Progenitor cell of endocrine pancreas (in vitro differentiated cells): ENCODE data around the gene USH1G. TPM values are rescaled to one million over a fixed set of nuclear protein-coding genes. Genes with fewer than 3 reads are reported as not detected.

ENCODE experiments used
- DNase-seq: peaks from one replicate; pipeline ENCODE4 v3.0.0; 2021; ENCODE audit warnings: low spot score; ENCODE audit not compliant: unreplicated experiment
- H3K27ac Mint-ChIP-seq: 2 replicates; pipeline ENCODE4 v1.8.0; 2021; ENCODE audit warnings: mild to moderate bottlenecking, moderate library complexity, mixed read lengths
- H3K27me3 Mint-ChIP-seq: 2 replicates; pipeline ENCODE4 v1.8.0; 2021; ENCODE audit warnings: mixed read lengths
- H3K36me3 Mint-ChIP-seq: 2 replicates; pipeline ENCODE4 v1.8.0; 2022; ENCODE audit warnings: mixed read lengths; ENCODE audit not compliant: insufficient read depth
- H3K4me1 Mint-ChIP-seq: 2 replicates; pipeline ENCODE4 v1.8.0; 2021; ENCODE audit warnings: low read depth, mixed read lengths
- H3K4me3 Mint-ChIP-seq: 2 replicates; pipeline ENCODE4 v1.8.0; 2021; ENCODE audit warnings: low read depth, mild to moderate bottlenecking, moderate library complexity, mixed read lengths
- H3K9me3 Mint-ChIP-seq: 2 replicates; pipeline ENCODE4 v1.8.0; 2021; ENCODE audit warnings: low read depth, mixed read lengths
- total RNA-seq: library from RNA; stranded (reverse); gene quantifications from 2 replicates; pipeline ENCODE4 v1.2.1, GENCODE V29; 2021
- TF ChIP-seq, protein P1 (sequence below): fragments of 200-600 bp; sonication (generic); IDR thresholded peaks from one replicate; pipeline ENCODE4 v1.5.0; 2021; ENCODE audit warnings: antibody characterized with exemption, mild to moderate bottlenecking; ENCODE audit not compliant: unreplicated experiment

USH1G gene
- total RNA-seq, 1 donor from 2014 or later, result 0.19 TPM

DNA sequence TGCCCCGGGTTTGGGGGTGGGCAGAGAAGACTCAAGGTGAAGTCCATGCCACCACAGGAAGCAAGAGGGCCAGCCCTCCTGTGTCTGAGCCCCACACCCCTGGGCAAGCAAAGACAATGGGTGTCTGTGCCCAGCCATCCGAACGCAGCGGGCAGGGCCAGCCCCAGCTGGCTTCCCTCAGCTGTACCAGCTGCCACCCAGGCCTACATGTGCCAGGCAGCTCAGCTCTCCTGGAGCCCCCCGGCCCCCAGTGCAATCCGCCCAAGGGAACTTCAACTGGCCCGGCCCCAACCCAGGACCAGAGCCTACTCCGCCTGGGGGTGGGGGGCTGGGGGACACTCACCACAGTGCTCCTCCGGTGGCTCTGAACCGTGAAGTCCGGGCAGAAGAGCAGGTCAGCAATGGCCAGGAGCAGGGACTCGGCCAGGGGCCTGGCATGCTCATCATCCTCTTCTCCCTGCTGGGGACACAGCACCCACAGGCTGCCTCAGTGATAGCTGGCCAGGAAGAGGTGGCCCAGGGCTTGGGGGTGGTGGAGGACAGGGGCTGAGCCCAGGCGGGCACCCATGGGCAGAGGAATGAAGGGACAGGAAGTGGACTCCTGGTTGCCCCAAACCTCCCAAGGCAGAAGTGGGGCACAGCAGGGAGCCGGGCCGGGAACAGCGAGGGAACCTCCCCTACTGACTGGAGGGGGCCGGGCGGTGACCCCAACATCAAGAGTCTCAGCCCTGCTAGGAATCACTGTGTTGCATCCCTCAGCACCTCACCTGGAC, 39.8 kb upstream of the USH1G start:
- TF ChIP-seq, protein P1, sequence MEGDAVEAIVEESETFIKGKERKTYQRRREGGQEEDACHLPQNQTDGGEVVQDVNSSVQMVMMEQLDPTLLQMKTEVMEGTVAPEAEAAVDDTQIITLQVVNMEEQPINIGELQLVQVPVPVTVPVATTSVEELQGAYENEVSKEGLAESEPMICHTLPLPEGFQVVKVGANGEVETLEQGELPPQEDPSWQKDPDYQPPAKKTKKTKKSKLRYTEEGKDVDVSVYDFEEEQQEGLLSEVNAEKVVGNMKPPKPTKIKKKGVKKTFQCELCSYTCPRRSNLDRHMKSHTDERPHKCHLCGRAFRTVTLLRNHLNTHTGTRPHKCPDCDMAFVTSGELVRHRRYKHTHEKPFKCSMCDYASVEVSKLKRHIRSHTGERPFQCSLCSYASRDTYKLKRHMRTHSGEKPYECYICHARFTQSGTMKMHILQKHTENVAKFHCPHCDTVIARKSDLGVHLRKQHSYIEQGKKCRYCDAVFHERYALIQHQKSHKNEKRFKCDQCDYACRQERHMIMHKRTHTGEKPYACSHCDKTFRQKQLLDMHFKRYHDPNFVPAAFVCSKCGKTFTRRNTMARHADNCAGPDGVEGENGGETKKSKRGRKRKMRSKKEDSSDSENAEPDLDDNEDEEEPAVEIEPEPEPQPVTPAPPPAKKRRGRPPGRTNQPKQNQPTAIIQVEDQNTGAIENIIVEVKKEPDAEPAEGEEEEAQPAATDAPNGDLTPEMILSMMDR, result no peak
- peaks cover 8% of the 10 kb centered on the region for H3K36me3 Mint-ChIP-seq
- no peak overlapping the region for H3K4me3 Mint-ChIP-seq
- H3K9me3 Mint-ChIP-seq, result no peaks in the 10 kb centered on the region
- no peaks in the 10 kb centered on the region for H3K27me3 Mint-ChIP-seq
- no peaks in the 10 kb centered on the region for H3K4me1 Mint-ChIP-seq
- no peak for DNase-seq
- H3K27ac Mint-ChIP-seq, result no peak overlapping the region

DNA sequence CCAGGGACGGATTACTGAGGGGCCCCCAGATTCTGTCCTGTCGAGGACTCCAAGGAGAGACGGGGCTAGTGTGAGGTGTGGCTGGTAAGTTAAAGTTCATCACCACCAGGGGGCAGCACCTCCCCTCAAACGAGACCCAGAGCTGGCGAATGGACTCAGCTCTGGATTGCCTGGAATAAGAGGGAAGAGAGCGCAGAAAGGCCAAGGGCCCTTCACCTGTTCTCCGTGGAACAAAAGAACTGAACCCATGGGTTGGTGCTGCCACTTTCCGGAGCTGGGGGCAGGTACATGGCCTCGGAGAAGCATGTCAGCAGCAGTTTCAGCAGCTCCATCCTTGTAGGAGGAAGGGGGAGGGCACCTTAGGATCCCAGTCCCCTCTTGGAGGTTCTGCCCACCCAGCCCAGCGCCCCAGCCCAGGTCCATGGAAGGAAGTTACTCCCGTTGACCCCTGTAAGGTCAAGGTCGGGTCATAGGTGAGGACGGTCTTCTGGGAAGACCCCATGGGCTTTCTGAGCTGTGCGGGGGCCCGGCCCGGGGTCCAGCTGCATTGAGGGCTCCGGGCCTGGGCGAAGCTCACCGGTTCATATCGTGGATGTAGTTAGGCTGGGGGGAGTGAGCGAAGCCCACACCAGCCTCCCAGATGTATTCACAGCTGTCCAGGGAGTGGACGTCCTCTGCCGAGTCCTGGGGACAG, 38.7 kb upstream of the USH1G start:
- Mint-ChIP-seq H3K36me3 (peaks cover 8% of the 10 kb centered on the region), H3K4me3 (no peak overlapping the region), H3K27me3 (no peaks in the 10 kb centered on the region), H3K9me3 (no peaks in the 10 kb centered on the region), H3K27ac (no peak overlapping the region), H3K4me1 (no peaks in the 10 kb centered on the region)
- TF ChIP-seq, protein P1, result peak; percentile 81
- DNase-seq, result peak; percentile 82

DNA sequence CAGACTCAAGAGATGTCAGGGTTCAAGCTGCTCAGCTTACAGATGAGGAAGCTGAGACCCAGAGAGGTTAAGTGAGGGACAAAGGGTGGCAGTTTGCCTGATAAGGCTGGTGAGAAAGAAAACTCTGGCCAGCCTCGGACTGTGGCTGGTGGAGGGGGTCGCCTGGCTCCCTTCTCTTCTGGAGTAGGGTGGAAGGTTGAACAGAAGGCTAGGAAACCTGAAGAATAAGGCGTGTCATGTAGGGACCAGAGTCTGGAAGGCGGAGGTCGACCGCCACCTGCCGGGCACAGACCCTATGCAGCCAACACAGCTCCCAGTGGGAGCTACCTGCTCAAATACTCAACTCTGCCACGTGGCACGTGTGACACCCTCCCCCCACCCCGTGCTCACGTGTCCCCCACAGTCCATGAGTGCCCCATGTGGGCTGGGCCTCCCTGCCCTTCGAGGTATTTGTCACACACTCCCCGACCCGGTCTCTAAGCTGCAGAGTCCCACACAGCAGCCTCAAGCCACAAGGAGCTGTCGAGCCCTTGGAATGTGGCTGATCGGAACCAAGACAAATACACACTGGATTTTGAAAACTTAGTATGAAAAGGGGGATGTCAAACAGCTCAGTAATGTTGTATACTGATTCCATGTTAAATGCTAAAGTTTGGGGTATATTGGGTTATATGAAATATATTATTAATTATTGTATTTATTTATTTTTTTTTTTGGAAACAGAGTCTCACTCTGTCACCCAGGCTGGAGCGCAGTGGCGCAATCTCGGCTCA, 37.7 kb upstream of the USH1G start:
- H3K36me3 Mint-ChIP-seq, result peaks cover 8% of the 10 kb centered on the region
- no peaks in the 10 kb centered on the region for H3K4me1 Mint-ChIP-seq
- H3K27me3 Mint-ChIP-seq, result no peaks in the 10 kb centered on the region
- H3K9me3 Mint-ChIP-seq, result no peaks in the 10 kb centered on the region
- H3K4me3 Mint-ChIP-seq, result no peak overlapping the region
- DNase-seq, result peak; percentile 41
- H3K27ac Mint-ChIP-seq, result no peak overlapping the region
- TF ChIP-seq, protein P1, result peak; percentile 70

DNA sequence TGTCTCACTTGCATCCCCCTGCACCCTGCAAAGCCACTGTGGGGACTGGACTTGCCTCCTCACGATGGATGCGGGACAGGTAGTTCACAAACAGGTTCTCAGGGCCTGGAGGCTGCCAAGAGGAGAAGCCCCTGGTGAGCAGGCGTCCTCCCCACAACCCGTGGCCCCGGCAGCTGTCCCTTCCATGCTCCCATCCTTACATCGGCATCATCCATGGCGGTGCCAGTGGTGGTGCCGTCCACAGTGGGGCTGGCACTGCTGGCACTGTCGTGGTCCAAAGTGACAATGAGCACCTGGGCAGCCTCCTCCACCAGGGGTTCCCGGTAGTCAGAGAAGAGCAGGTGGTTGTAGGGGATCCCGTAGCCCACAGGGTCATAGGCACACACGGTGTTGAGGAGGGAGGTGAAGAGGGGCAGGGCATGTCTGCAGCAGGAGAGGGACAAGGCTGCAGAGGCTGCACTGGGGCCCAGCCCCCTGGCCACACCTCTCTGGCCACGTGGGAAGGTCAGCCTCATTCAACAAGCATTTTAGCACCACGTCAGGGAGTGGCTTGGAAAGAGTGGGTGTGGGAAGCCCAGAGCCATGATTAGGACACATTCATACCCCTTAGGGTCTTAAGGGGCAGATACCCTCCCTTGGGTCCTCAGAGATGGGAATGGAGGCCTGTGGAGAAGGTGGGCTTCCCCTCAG, 36.9 kb upstream of the USH1G start:
- TF ChIP-seq, protein P1, result no peak
- no peaks in the 10 kb centered on the region for H3K4me1 Mint-ChIP-seq
- no peaks in the 10 kb centered on the region for H3K27me3 Mint-ChIP-seq
- H3K36me3 Mint-ChIP-seq, result peaks cover 12% of the 10 kb centered on the region
- H3K27ac Mint-ChIP-seq, result no peak overlapping the region
- H3K4me3 Mint-ChIP-seq, result no peak overlapping the region
- no peaks in the 10 kb centered on the region for H3K9me3 Mint-ChIP-seq
- DNase-seq, result no peak
